ENCODE measurements around the gene SPATA6L.
A peak's percentile ranks its signal among the peaks of the same experiment; 100 is the strongest.
"Not testable (repeated sequence)": the region's sequence is repeated elsewhere in the genome, so short reads cannot be mapped to it uniquely, and the experiment has no call there.

SPATA6L gene

GRCh38 chr9:4620881-4621555, 45.3 kb downstream of the SPATA6L start:
- DNase-seq, result no peak

GRCh38 chr9:4620057-4620765, 46.1 kb downstream of the SPATA6L start:
- no peak for DNase-seq

GRCh38 chr9:4618700-4619099, 47.6 kb downstream of the SPATA6L start:
- DNase-seq, result no peak

- DNase-seq, result no peak
Observed at GRCh38 chr9:4617752-4618151, 48.5 kb downstream of the SPATA6L start.

GRCh38 chr9:4615778-4616177, 50.5 kb downstream of the SPATA6L start:
- no peak for DNase-seq

GRCh38 chr9:4615251-4615650, 51.0 kb downstream of the SPATA6L start:
- DNase-seq, result no peak

GRCh38 chr9:4614627-4615026, 51.7 kb downstream of the SPATA6L start:
- DNase-seq, result no peak

- DNase-seq, result not testable (repeated sequence)
Observed at GRCh38 chr9:4606033-4606432, 60.2 kb downstream of the SPATA6L start.

- peak; percentile 69 for DNase-seq
Observed at GRCh38 chr9:4604678-4605095, 61.6 kb downstream of the SPATA6L start.

- no peak for DNase-seq
Observed at GRCh38 chr9:4603830-4604229, 62.5 kb downstream of the SPATA6L start.

GRCh38 chr9:4600368-4600767, 65.9 kb downstream of the SPATA6L start:
- no peak for DNase-seq

GRCh38 chr9:4596165-4596922, 69.9 kb downstream of the SPATA6L start:
- no peak for DNase-seq

GRCh38 chr9:4594994-4595393, 71.3 kb downstream of the SPATA6L start:
- no peak for DNase-seq

- DNase-seq, result no peak
Observed at GRCh38 chr9:4594545-4594944, 71.7 kb downstream of the SPATA6L start.

- DNase-seq, result no peak
Observed at GRCh38 chr9:4592886-4593285, 73.4 kb downstream of the SPATA6L start.

- DNase-seq, result no peak
Observed at GRCh38 chr9:4592295-4592694, 74.0 kb downstream of the SPATA6L start.

- no peak for DNase-seq
Observed at GRCh38 chr9:4591123-4591500, 75.2 kb downstream of the SPATA6L start.

- no peak for DNase-seq
Observed at GRCh38 chr9:4590430-4591122, 75.7 kb downstream of the SPATA6L start.

GRCh38 chr9:4588721-4589120, 77.6 kb downstream of the SPATA6L start:
- DNase-seq, result no peak

GRCh38 chr9:4585135-4585534, 81.1 kb downstream of the SPATA6L start:
- no peak for DNase-seq

GRCh38 chr9:4584636-4585035, 81.6 kb downstream of the SPATA6L start:
- no peak for DNase-seq

- DNase-seq, result no peak
Observed at GRCh38 chr9:4583001-4583400, 83.3 kb downstream of the SPATA6L start.

- no peak for DNase-seq
Observed at GRCh38 chr9:4581861-4582565, 84.3 kb downstream of the SPATA6L start.

Data from NCI-H1436 (cell line).